GM12874 (cell line): ENCODE data around the gene NSUN6.

ENCODE experiments used
- TF ChIP-seq, protein P1 (sequence below): IDR thresholded peaks from 2 replicates; pipeline ENCODE4 v1.5.1; 2011; ENCODE audit warnings: low read depth, mild to moderate bottlenecking, control low read depth, low read length, moderate library complexity; ENCODE audit not compliant: insufficient read depth

NSUN6 gene

GRCh38 chr10:18635995-18636394, 15.4 kb downstream of the NSUN6 start:
- TF ChIP-seq, protein P1, sequence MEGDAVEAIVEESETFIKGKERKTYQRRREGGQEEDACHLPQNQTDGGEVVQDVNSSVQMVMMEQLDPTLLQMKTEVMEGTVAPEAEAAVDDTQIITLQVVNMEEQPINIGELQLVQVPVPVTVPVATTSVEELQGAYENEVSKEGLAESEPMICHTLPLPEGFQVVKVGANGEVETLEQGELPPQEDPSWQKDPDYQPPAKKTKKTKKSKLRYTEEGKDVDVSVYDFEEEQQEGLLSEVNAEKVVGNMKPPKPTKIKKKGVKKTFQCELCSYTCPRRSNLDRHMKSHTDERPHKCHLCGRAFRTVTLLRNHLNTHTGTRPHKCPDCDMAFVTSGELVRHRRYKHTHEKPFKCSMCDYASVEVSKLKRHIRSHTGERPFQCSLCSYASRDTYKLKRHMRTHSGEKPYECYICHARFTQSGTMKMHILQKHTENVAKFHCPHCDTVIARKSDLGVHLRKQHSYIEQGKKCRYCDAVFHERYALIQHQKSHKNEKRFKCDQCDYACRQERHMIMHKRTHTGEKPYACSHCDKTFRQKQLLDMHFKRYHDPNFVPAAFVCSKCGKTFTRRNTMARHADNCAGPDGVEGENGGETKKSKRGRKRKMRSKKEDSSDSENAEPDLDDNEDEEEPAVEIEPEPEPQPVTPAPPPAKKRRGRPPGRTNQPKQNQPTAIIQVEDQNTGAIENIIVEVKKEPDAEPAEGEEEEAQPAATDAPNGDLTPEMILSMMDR: no peak

- TF ChIP-seq, protein P1: no peak
Measured at GRCh38 chr10:18625886-18626285, 25.5 kb downstream of the NSUN6 start.

- TF ChIP-seq, protein P1: no peak
Measured at GRCh38 chr10:18620856-18621255, 30.5 kb downstream of the NSUN6 start.

GRCh38 chr10:18619016-18619415, 32.4 kb downstream of the NSUN6 start:
- TF ChIP-seq, protein P1: no peak

GRCh38 chr10:18616337-18616736, 35.0 kb downstream of the NSUN6 start:
- TF ChIP-seq, protein P1: no peak

GRCh38 chr10:18615618-18616017, 35.8 kb downstream of the NSUN6 start:
- TF ChIP-seq, protein P1: no peak

DNA sequence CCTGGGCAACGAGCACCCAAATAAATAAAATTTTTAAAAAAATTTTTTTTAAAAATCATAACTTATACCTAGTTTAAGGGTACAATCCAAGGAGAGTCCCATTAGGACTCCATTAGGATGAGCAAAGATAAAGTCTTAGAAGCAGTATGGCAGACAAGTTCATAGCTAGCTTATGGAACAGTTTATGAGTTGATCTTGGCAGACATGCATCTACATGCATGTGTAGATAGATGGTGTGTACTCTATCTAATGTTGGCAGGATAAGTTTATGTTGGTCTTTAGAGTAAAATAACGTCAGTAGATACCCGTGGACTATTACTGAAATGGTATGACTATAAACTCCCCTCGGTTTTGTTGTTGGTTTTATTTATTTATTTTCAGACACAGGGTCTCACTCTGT, 40.2 kb downstream of the NSUN6 start:
- TF ChIP-seq, protein P1: no peak

DNA sequence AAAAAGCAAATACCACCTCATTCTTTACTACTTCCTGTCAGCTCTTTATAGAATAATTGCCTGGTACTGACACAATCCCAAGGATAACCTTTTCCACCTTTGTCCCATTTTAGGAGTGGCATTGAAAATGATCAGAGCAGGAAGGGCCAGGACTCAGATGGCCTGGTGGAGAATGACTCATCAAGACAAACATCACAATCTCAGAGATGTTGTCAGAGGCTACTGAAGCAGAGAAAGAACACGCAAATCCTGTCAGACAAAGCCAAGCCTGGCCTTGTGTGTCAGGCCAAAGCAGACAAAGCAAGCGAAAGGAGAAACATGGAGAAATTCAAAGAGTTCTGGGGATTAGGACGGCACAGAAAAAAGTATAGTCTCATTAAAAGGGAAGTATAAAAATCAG, 40.9 kb downstream of the NSUN6 start:
- TF ChIP-seq, protein P1: no peak
